CD4-positive, alpha-beta T cell treated with Interleukin-10 for 1 hour (primary cell): Measurements from ENCODE around the gene LGALS7.
"Not testable (repeated sequence)": the region's sequence is repeated elsewhere in the genome, so short reads cannot be mapped to it uniquely, and the experiment has no call there.

Experiments
- DNase-seq: peaks from one replicate; pipeline ENCODE4 v3.0.0-alpha.2; 2020

The LGALS7 gene

GRCh38 chr19:38773469-38774177 is at the start of gene LGALS7:
Gene LGALS7, minus strand, starts transcription at chr19:38773517. Its CDS starts 25 bp downstream, at chr19:38773492.
- DNase-seq: no peak

- DNase-seq: not testable (repeated sequence)
Observed at GRCh38 chr19:38821230-38821825, 48.0 kb upstream of the LGALS7 start.

GRCh38 chr19:38819231-38819920 is 46.1 kb upstream of the LGALS7 start:
- no peak for DNase-seq

- no peak for DNase-seq
Observed at GRCh38 chr19:38817081-38817480, 43.8 kb upstream of the LGALS7 start.

GRCh38 chr19:38816131-38816750 is 42.9 kb upstream of the LGALS7 start:
- DNase-seq: no peak

- DNase-seq: no peak
Observed at GRCh38 chr19:38815059-38816001, 42.0 kb upstream of the LGALS7 start.

- DNase-seq: not testable (repeated sequence)
Observed at GRCh38 chr19:38813932-38814331, 40.6 kb upstream of the LGALS7 start.

GRCh38 chr19:38813323-38813722 is 40.0 kb upstream of the LGALS7 start:
- no peak for DNase-seq

- DNase-seq: no peak
Observed at GRCh38 chr19:38812841-38813320, 39.6 kb upstream of the LGALS7 start, which contains the start of gene LGALS4. Gene LGALS4, minus strand, starts transcription at chr19:38812945. Its CDS starts 59 bp downstream, at chr19:38812886.

GRCh38 chr19:38812009-38812840 is 38.9 kb upstream of the LGALS7 start:
- DNase-seq: no peak

- no peak for DNase-seq
Observed at GRCh38 chr19:38809592-38810252, 36.4 kb upstream of the LGALS7 start.

GRCh38 chr19:38808741-38809140 is 35.4 kb upstream of the LGALS7 start:
- DNase-seq: no peak

- DNase-seq: not testable (repeated sequence)
Observed at GRCh38 chr19:38807374-38808098, 34.2 kb upstream of the LGALS7 start.

GRCh38 chr19:38806371-38806770 is 33.1 kb upstream of the LGALS7 start:
- no peak for DNase-seq

GRCh38 chr19:38805180-38805579 is 31.9 kb upstream of the LGALS7 start:
- no peak for DNase-seq

GRCh38 chr19:38803543-38803942 is 30.2 kb upstream of the LGALS7 start:
- no peak for DNase-seq

- no peak for DNase-seq
Observed at GRCh38 chr19:38801359-38802095, 28.2 kb upstream of the LGALS7 start.

GRCh38 chr19:38800577-38801347 is 27.4 kb upstream of the LGALS7 start:
- DNase-seq: no peak
